Mesothelial cell of epicardium (in vitro differentiated cells): ENCODE data around the gene HPN. TPM values are rescaled to one million over a fixed set of nuclear protein-coding genes. Genes with fewer than 3 reads are reported as not detected.

Experiments used
- DNase-seq, 2 experiments: peaks; one replicate each; pipeline ENCODE4 v3.0.0; 2021; ENCODE audit warnings: low spot score in 2 of 2; ENCODE audit not compliant: unreplicated experiment in 2 of 2
- H3K27ac Mint-ChIP-seq: 2 replicates; pipeline ENCODE4 v1.8.0; 2021; ENCODE audit warnings: mixed read lengths
- H3K27me3 Mint-ChIP-seq: 2 replicates; pipeline ENCODE4 v1.8.0; 2021; ENCODE audit warnings: low read depth, mixed read lengths
- H3K36me3 Mint-ChIP-seq: 2 replicates; pipeline ENCODE4 v1.8.0; 2021; ENCODE audit warnings: mixed read lengths
- H3K4me1 Mint-ChIP-seq: 2 replicates; pipeline ENCODE4 v1.8.0; 2021; ENCODE audit warnings: mixed read lengths
- H3K4me3 Mint-ChIP-seq: 2 replicates; pipeline ENCODE4 v1.8.0; 2021; ENCODE audit warnings: mild to moderate bottlenecking, moderate library complexity, mixed read lengths
- H3K9me3 Mint-ChIP-seq: 2 replicates; pipeline ENCODE4 v1.8.0; 2021; ENCODE audit warnings: mixed read lengths
- total RNA-seq: library from RNA; stranded (reverse); gene quantifications from 3 replicates; pipeline ENCODE4 v1.2.1, GENCODE V29; 2021
- TF ChIP-seq, protein P1 (sequence below): fragments of 200-600 bp; sonication (generic); IDR thresholded peaks from one replicate; pipeline ENCODE4 v1.5.0; 2021; ENCODE audit warnings: antibody characterized with exemption; ENCODE audit not compliant: unreplicated experiment

Gene HPN
- total RNA-seq, 1 donor from 2014 or later, result 21.3 TPM

GRCh38 chr19:35087393-35087792 is 45.9 kb downstream of the HPN start:
- Mint-ChIP-seq H3K27me3 (no peaks in the 10 kb centered on the region), H3K36me3 (no peaks in the 10 kb centered on the region), H3K4me1 (peaks cover 3% of the 10 kb centered on the region), H3K4me3 (no peak overlapping the region), H3K9me3 (peaks cover 3% of the 10 kb centered on the region), H3K27ac (no peak overlapping the region)
- no peak for DNase-seq
- TF ChIP-seq, protein P1, sequence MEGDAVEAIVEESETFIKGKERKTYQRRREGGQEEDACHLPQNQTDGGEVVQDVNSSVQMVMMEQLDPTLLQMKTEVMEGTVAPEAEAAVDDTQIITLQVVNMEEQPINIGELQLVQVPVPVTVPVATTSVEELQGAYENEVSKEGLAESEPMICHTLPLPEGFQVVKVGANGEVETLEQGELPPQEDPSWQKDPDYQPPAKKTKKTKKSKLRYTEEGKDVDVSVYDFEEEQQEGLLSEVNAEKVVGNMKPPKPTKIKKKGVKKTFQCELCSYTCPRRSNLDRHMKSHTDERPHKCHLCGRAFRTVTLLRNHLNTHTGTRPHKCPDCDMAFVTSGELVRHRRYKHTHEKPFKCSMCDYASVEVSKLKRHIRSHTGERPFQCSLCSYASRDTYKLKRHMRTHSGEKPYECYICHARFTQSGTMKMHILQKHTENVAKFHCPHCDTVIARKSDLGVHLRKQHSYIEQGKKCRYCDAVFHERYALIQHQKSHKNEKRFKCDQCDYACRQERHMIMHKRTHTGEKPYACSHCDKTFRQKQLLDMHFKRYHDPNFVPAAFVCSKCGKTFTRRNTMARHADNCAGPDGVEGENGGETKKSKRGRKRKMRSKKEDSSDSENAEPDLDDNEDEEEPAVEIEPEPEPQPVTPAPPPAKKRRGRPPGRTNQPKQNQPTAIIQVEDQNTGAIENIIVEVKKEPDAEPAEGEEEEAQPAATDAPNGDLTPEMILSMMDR, result no peak

DNA sequence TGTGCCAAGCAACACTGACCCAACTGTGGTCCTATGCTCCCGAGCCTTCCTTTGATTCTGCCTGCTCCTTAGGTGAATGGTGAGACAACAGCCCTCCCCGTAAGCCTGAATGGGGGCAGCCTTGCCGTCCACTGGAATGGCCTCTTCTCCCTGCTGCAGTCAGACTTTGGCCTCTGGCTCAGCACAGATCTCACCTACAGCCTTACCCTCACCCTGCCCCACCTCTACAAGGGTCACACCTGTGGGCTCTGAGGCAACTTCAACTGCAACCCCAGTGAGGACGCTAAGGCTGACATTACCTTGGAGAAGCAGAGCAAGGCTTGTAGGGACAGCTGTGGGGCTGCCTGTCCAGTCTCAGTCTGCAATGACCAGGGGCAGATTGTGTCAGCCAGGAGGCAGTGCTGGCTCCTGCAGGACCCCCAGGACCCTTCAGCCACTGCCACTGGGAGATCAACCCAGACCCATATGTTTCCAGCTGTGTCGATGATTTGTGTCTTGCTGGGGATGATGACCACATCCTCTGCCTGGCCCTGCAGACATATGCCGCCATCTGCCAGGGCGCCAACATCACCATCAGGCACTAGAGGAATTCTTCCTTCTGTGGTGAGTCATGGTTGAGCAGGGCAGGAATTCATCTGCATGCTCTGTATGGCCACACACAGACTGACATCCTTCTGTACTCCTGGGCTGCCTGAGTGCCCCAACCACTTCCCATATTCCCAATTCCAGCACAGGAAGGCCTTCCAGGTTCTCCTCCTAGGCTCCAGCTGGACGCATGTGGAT is 46.8 kb downstream of the HPN start:
- Mint-ChIP-seq H3K36me3 (no peaks in the 10 kb centered on the region), H3K4me3 (no peak overlapping the region), H3K9me3 (no peaks in the 10 kb centered on the region), H3K4me1 (peaks cover 6% of the 10 kb centered on the region), H3K27ac (no peak overlapping the region), H3K27me3 (no peaks in the 10 kb centered on the region)
- no peak for DNase-seq
- TF ChIP-seq, protein P1, result no peak

DNA sequence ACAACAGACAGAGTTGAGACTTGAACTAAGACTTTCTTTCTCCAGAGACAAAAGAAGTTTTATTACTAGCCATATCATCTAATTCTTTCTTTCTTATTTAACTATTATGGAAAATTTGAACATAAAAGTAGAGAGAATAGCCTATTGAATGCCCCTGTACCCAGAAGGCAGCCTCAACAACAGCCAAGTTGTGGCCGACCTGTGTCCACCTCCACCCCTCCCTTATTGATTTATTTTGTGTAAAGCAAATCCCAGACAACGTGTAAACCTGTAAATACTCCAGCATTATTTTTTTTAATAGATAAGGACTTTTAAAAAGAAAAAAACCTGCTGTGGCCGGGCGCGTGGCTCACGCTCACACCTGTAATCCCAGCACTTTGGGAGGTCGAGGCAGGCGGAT is 48.0 kb downstream of the HPN start:
- TF ChIP-seq, protein P1, result no peak
- DNase-seq, result no peak
- Mint-ChIP-seq H3K36me3 (no peaks in the 10 kb centered on the region), H3K4me1 (peaks cover 6% of the 10 kb centered on the region), H3K4me3 (no peak overlapping the region), H3K9me3 (no peaks in the 10 kb centered on the region), H3K27ac (no peak overlapping the region), H3K27me3 (no peaks in the 10 kb centered on the region)

DNA sequence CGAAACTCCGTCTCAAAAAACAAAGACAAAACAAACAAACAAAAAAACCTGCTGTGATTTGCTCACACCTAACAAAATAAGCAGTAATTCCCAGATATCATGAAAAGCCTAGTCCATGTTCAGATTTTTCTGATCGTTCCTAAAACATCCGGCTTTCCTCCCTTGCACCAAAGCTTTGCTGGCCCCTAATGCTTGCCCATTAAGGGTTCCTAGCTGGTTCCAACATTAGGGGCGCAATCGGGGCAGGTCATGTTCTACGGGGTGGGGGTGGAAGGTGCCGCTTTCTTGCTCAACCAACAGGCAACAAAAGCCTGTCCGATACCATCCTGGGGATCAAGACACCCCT is 48.6 kb downstream of the HPN start:
- Mint-ChIP-seq H3K27me3 (no peaks in the 10 kb centered on the region), H3K4me3 (no peak overlapping the region), H3K36me3 (no peaks in the 10 kb centered on the region), H3K4me1 (peaks cover 6% of the 10 kb centered on the region), H3K9me3 (no peaks in the 10 kb centered on the region), H3K27ac (no peak overlapping the region)
- DNase-seq, result no peak
- TF ChIP-seq, protein P1, result no peak

DNA sequence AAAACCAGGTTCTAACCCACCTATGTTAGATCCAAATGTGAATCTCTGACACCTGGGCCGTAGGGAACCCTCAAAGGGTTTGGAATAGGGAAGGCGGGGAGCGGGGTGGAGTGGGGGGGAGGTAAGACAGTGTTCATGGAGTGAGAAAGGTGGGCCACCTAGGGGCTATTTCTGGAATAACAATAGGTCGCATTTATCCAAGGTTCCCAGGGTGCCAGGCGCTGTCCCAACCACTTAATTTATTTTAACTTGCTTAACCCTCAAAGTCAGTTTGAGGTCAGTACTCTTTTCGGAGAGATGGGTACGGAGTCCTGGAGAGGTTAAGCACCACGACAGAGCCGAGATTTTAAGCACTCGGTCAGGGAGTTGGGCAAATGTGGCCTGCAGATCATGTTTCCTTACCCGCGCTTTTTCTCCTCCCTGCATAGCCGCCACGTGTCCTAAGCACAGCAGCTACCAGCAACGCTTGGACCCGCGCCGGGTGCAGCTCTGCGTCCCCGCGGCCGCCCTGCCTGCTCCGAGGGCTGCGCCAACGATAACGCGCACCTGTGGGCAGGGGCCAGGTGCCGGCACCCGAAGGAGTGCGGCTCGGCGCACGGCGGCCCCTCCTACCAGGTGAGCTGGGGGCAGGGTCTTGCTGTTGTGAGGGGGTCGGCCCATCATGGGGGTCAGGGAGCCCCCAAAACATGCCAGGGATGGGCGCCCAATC is 49.1 kb downstream of the HPN start:
- Mint-ChIP-seq H3K9me3 (no peaks in the 10 kb centered on the region), H3K27ac (no peak overlapping the region), H3K4me1 (peaks cover 6% of the 10 kb centered on the region), H3K4me3 (peak overlapping the region; percentile 22), H3K36me3 (no peaks in the 10 kb centered on the region), H3K27me3 (no peaks in the 10 kb centered on the region)
- TF ChIP-seq, protein P1, result peak; percentile 88
- peak in 1 of 2 experiments; percentile 50 for DNase-seq
